HG02852 (cell line): ENCODE results near the gene PTK7.
A peak's percentile ranks its signal among the peaks of the same experiment; 100 is the strongest.

ENCODE experiments used
- ATAC-seq: cut with Tn5 transposase; IDR thresholded peaks from one replicate; pipeline ENCODE4 v1.9.1; 2021; ENCODE audit warnings: mild to moderate bottlenecking, moderate library complexity; ENCODE audit not compliant: unreplicated experiment

Gene PTK7

GRCh38 chr6:43175676-43176422 lies 99.7 kb downstream of the PTK7 start:
- ATAC-seq, result no peak

GRCh38 chr6:43176423-43176786 lies 100.3 kb downstream of the PTK7 start:
- ATAC-seq, result no peak

GRCh38 chr6:43178150-43178549 lies 102.0 kb downstream of the PTK7 start:
- ATAC-seq, result no peak

GRCh38 chr6:43178951-43179830 lies 103.1 kb downstream of the PTK7 start:
- no peak for ATAC-seq

GRCh38 chr6:43180058-43180457 lies 103.9 kb downstream of the PTK7 start:
- no peak for ATAC-seq

- ATAC-seq, result no peak
These were observed 104.9 kb downstream of the PTK7 start for GRCh38 chr6:43180985-43181384.

- no peak for ATAC-seq
These were observed 105.5 kb downstream of the PTK7 start for GRCh38 chr6:43181621-43181941.

- peak; percentile 95 for ATAC-seq
These were observed 106.1 kb downstream of the PTK7 start, which contains the start of gene CUL9 for GRCh38 chr6:43181942-43182860. Gene CUL9, plus strand, starts transcription at chr6:43182196. Its CDS starts 2,115 bp downstream, at chr6:43184311.

GRCh38 chr6:43183441-43183840 lies 107.3 kb downstream of the PTK7 start:
- no peak for ATAC-seq

GRCh38 chr6:43184268-43184985 lies 108.3 kb downstream of the PTK7 start:
- no peak for ATAC-seq

GRCh38 chr6:43185391-43185985 lies 109.4 kb downstream of the PTK7 start:
- ATAC-seq, result no peak

GRCh38 chr6:43186019-43186418 lies 109.9 kb downstream of the PTK7 start:
- ATAC-seq, result no peak

GRCh38 chr6:43186706-43187105 lies 110.6 kb downstream of the PTK7 start:
- ATAC-seq, result no peak

- ATAC-seq, result no peak
These were observed 111.7 kb downstream of the PTK7 start for GRCh38 chr6:43187821-43188220.

- ATAC-seq, result no peak
These were observed 112.3 kb downstream of the PTK7 start for GRCh38 chr6:43188426-43188825.

- ATAC-seq, result no peak
These were observed 113.7 kb downstream of the PTK7 start for GRCh38 chr6:43189776-43190304.

GRCh38 chr6:43192911-43193310 lies 116.8 kb downstream of the PTK7 start:
- no peak for ATAC-seq

- no peak for ATAC-seq
These were observed 117.8 kb downstream of the PTK7 start for GRCh38 chr6:43193929-43194328.

- no peak for ATAC-seq
These were observed 120.2 kb downstream of the PTK7 start for GRCh38 chr6:43196337-43196736.

- ATAC-seq, result no peak
These were observed 123.8 kb downstream of the PTK7 start for GRCh38 chr6:43199912-43200311.
